ENCODE data around the gene FAM117A. TPM values are rescaled to one million over a fixed set of nuclear protein-coding genes. Genes with fewer than 3 reads are reported as not detected.

The FAM117A gene
- total RNA-seq, 1 experiment from 2014 or later: 26.2 TPM

DNA sequence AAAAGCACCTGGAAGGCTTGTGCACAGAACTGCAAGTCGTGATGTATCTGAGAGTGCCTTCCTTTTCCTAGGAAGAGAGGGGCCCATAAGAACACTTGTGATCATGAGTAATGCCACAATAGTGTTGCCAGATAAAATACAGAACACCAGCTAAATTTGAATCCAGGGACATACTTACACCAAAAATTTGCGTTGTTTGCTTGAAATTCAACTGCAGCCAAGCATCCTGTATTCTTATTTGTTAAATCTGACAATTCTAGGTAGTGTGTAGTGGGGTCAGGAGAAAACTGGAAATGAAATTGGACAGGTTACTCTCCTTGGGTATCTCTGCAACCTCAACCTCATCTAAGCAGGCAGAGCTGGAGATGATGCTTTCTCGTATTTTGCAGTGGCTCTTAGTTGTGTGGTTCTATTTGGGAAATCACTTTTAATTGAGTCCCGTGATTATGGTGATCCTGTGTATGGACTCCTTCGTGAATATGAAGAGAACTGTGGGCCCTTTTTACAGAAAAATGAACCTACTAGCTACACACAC, 68.2 kb downstream of the FAM117A start:
- ChIA-PET CTCF (interaction anchor here (0.8 to 10.8 kb wide), 9 partner anchors 12 to 140 kb away, joined by 3 to 99 read pairs (median 6); partner anchors contain the start of genes NXPH3 and SLC35B1), POLR2A (no interaction called here)
- Mint-ChIP-seq H3K4me3 (no peak overlapping the region), H3K9me3 (no peaks in the 10 kb centered on the region), H3K4me1 (peaks cover 21% of the 10 kb centered on the region), H3K27ac (no peak overlapping the region), H3K36me3 (peaks cover 3% of the 10 kb centered on the region), H3K27me3 (ENCODE audit: low read depth) (no peaks in the 10 kb centered on the region; the same call in 1 of the 2 replicates)
- no peak for DNase-seq (ENCODE audit: low spot score)
- TF ChIP-seq JAZF1 (CRISPR knock-in tag; IDR thresholded peaks at IDR 0.05): no peak
- TF ChIP-seq SOX15 (CRISPR knock-in tag; IDR thresholded peaks at IDR 0.05): no peak
- TF ChIP-seq ZNF423 (CRISPR knock-in tag; IDR thresholded peaks at IDR 0.05): no peak
- no peak for TF ChIP-seq KAT7 (CRISPR knock-in tag; IDR thresholded peaks at IDR 0.05; ENCODE audit: borderline replicate concordance)
- TF ChIP-seq, protein P1, sequence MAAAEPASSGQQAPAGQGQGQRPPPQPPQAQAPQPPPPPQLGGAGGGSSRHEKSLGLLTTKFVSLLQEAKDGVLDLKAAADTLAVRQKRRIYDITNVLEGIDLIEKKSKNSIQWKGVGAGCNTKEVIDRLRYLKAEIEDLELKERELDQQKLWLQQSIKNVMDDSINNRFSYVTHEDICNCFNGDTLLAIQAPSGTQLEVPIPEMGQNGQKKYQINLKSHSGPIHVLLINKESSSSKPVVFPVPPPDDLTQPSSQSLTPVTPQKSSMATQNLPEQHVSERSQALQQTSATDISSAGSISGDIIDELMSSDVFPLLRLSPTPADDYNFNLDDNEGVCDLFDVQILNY (CRISPR knock-in tag; IDR thresholded peaks at IDR 0.05): no peak
- no peak for ATAC-seq

DNA sequence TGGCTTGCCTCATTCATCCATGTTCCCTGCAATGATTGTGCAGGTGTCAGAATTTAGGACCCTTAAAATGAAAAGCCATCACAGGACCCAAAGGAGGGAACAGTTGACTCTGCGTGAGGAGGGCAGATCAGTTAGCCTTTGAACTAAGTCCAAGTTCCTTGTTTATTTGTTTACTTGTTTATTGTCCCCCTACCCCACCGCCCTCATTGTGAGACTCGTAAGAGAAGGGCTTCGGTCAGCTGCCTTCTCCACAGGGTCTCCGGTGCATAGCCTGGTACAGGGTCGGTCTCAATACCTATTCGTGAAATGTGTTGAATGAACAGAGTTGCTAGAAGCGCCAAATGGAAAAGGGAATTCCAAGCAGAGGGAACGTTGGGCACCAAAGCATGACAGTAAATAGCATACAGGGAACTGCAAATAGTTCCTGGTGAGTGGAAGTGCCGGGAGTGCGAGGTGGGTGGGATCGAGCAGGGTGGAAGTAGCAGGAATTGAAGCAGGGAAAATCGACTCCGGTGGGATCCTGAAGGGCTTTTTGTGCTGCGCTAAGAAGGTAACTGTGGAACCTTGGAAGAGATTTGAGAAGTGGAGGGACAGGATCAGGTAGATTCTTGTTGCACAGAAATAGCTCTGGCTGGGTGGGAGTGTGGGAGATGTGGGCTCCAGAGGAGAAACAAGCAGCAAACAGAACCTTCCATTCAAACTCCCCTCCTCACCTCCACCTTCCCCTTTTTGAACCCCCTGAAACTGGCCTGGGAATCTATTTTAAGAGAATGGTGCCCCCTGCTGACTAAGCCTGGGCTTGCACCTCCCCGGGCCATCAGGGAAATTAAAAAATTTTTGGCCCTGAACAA, 68.9 kb downstream of the FAM117A start:
- Mint-ChIP-seq H3K4me3 (peak overlapping the region; percentile 46), H3K27ac (no peak overlapping the region), H3K9me3 (no peaks in the 10 kb centered on the region), H3K36me3 (no peaks in the 10 kb centered on the region), H3K4me1 (peaks cover 21% of the 10 kb centered on the region), H3K27me3 (ENCODE audit: low read depth) (no peaks in the 10 kb centered on the region; the same call in 1 of the 2 replicates)
- ChIA-PET CTCF (interaction anchor here (1.1 to 10.8 kb wide), 7 partner anchors 13 to 139 kb away, joined by 3 to 99 read pairs (median 6); partner anchors contain the start of genes NXPH3 and SLC35B1), POLR2A (interaction anchor here (0.7 kb wide), 1 partner anchor 898 kb away, joined by 3 read pairs; no protein-coding TSS in a partner anchor)
- peak; percentile 62 for ATAC-seq
- TF ChIP-seq, protein P2, sequence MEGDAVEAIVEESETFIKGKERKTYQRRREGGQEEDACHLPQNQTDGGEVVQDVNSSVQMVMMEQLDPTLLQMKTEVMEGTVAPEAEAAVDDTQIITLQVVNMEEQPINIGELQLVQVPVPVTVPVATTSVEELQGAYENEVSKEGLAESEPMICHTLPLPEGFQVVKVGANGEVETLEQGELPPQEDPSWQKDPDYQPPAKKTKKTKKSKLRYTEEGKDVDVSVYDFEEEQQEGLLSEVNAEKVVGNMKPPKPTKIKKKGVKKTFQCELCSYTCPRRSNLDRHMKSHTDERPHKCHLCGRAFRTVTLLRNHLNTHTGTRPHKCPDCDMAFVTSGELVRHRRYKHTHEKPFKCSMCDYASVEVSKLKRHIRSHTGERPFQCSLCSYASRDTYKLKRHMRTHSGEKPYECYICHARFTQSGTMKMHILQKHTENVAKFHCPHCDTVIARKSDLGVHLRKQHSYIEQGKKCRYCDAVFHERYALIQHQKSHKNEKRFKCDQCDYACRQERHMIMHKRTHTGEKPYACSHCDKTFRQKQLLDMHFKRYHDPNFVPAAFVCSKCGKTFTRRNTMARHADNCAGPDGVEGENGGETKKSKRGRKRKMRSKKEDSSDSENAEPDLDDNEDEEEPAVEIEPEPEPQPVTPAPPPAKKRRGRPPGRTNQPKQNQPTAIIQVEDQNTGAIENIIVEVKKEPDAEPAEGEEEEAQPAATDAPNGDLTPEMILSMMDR (IDR thresholded peaks at IDR 0.05): peak; percentile 86
- TF ChIP-seq ESRRA (CRISPR knock-in tag; IDR thresholded peaks at IDR 0.05; ENCODE audit: borderline replicate concordance) (no peak), CREB1 (CRISPR knock-in tag; IDR thresholded peaks at IDR 0.05) (no peak), ZNF138 (CRISPR knock-in tag; conservative IDR thresholded peaks at IDR 0.05) (no peak), ZNF317 (CRISPR knock-in tag; IDR thresholded peaks at IDR 0.05; ENCODE audit: borderline replicate concordance, low read depth) (no peak), IRF2 (CRISPR knock-in tag; IDR thresholded peaks at IDR 0.05; ENCODE audit: borderline replicate concordance, low read depth) (no peak)
- TF ChIP-seq, protein P3, sequence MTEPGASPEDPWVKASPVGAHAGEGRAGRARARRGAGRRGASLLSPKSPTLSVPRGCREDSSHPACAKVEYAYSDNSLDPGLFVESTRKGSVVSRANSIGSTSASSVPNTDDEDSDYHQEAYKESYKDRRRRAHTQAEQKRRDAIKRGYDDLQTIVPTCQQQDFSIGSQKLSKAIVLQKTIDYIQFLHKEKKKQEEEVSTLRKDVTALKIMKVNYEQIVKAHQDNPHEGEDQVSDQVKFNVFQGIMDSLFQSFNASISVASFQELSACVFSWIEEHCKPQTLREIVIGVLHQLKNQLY (CRISPR knock-in tag; IDR thresholded peaks at IDR 0.05): no peak
- peak; percentile 70 for DNase-seq (ENCODE audit: low spot score)

DNA sequence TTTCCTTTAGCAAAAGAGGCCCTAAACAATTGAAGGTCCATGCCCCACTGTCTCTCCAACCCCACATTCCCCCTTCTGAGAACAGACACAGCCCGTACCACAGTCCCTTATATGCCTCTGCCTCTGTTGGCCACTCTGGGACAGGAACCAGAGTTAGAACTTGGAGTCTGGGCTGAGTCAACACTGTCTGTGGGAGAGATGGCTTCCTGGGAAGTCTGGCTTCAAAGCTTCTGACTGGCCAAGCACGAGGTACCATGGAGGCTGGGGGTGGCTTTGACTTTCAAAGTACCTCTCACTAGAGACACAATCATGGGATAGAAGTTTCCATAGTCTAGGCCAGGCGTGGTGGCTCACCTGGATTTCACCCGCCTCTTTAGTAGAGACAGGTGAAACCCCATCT, 71.2 kb downstream of the FAM117A start:
- H3K36me3 Mint-ChIP-seq: no peaks in the 10 kb centered on the region
- CTCF ChIA-PET: interaction anchor here (1.8 to 10.8 kb wide), 2 partner anchors 122 to 135 kb away, joined by 6 to 99 read pairs; no protein-coding TSS in a partner anchor
- H3K27me3 Mint-ChIP-seq (ENCODE audit: low read depth): no peaks in the 10 kb centered on the region; the same call in 1 of the 2 replicates
- POLR2A ChIA-PET: no interaction called here
- H3K4me3 Mint-ChIP-seq: no peak overlapping the region
- no peaks in the 10 kb centered on the region for H3K9me3 Mint-ChIP-seq
- H3K27ac Mint-ChIP-seq: no peak overlapping the region
- peaks cover 31% of the 10 kb centered on the region for H3K4me1 Mint-ChIP-seq
- ATAC-seq (no peak), DNase-seq (ENCODE audit: low spot score) (no peak)
- TF ChIP-seq CBFB (CRISPR knock-in tag; IDR thresholded peaks at IDR 0.05; ENCODE audit: low read depth) (no peak), ZNF138 (CRISPR knock-in tag; conservative IDR thresholded peaks at IDR 0.05) (no peak), NFYB (CRISPR knock-in tag; conservative IDR thresholded peaks at IDR 0.05; ENCODE audit: low read depth) (no peak), KAT7 (CRISPR knock-in tag; IDR thresholded peaks at IDR 0.05; ENCODE audit: borderline replicate concordance) (no peak), HMGA2 (CRISPR knock-in tag; IDR thresholded peaks at IDR 0.05) (no peak), ZNF121 (CRISPR knock-in tag; IDR thresholded peaks at IDR 0.05) (no peak), RELA (CRISPR knock-in tag; IDR thresholded peaks at IDR 0.05; ENCODE audit: borderline replicate concordance) (no peak), MYBL2 (CRISPR knock-in tag; IDR thresholded peaks at IDR 0.05) (no peak)
- TF ChIP-seq, protein P4, sequence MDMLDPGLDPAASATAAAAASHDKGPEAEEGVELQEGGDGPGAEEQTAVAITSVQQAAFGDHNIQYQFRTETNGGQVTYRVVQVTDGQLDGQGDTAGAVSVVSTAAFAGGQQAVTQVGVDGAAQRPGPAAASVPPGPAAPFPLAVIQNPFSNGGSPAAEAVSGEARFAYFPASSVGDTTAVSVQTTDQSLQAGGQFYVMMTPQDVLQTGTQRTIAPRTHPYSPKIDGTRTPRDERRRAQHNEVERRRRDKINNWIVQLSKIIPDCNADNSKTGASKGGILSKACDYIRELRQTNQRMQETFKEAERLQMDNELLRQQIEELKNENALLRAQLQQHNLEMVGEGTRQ (CRISPR knock-in tag; IDR thresholded peaks at IDR 0.05): no peak
- TF ChIP-seq, protein P5, sequence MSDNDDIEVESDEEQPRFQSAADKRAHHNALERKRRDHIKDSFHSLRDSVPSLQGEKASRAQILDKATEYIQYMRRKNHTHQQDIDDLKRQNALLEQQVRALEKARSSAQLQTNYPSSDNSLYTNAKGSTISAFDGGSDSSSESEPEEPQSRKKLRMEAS (CRISPR knock-in tag; IDR thresholded peaks at IDR 0.05): no peak
- TF ChIP-seq, protein P6, sequence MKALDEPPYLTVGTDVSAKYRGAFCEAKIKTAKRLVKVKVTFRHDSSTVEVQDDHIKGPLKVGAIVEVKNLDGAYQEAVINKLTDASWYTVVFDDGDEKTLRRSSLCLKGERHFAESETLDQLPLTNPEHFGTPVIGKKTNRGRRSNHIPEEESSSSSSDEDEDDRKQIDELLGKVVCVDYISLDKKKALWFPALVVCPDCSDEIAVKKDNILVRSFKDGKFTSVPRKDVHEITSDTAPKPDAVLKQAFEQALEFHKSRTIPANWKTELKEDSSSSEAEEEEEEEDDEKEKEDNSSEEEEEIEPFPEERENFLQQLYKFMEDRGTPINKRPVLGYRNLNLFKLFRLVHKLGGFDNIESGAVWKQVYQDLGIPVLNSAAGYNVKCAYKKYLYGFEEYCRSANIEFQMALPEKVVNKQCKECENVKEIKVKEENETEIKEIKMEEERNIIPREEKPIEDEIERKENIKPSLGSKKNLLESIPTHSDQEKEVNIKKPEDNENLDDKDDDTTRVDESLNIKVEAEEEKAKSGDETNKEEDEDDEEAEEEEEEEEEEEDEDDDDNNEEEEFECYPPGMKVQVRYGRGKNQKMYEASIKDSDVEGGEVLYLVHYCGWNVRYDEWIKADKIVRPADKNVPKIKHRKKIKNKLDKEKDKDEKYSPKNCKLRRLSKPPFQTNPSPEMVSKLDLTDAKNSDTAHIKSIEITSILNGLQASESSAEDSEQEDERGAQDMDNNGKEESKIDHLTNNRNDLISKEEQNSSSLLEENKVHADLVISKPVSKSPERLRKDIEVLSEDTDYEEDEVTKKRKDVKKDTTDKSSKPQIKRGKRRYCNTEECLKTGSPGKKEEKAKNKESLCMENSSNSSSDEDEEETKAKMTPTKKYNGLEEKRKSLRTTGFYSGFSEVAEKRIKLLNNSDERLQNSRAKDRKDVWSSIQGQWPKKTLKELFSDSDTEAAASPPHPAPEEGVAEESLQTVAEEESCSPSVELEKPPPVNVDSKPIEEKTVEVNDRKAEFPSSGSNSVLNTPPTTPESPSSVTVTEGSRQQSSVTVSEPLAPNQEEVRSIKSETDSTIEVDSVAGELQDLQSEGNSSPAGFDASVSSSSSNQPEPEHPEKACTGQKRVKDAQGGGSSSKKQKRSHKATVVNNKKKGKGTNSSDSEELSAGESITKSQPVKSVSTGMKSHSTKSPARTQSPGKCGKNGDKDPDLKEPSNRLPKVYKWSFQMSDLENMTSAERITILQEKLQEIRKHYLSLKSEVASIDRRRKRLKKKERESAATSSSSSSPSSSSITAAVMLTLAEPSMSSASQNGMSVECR (CRISPR knock-in tag; IDR thresholded peaks at IDR 0.05; ENCODE audit: borderline replicate concordance): no peak
